Sigmoid colon (tissue), 4 donors: Measurements from ENCODE around the gene SCRN1.

ENCODE experiments used
- CTCF ChIP-seq, 4 experiments: fragments of 450-650 bp in 3 of 4; fragments of 200-600 bp in 1 of 4; IDR thresholded peaks; one replicate each; pipeline ENCODE4 v1.5.1; 2016 to 2019; ENCODE audit warnings: antibody characterized with exemption in 4 of 4, mild to moderate bottlenecking in 3 of 4, moderate library complexity in 2 of 4
- EP300 ChIP-seq, 4 donors: sonication (generic); formaldehyde crosslinking; IDR thresholded peaks; one replicate each; pipeline ENCODE4 v1.6.1; 2017; ENCODE audit warnings: antibody characterized with exemption in 4 of 4
- POLR2A ChIP-seq, 2 donors: fragments of 450-650 bp; IDR thresholded peaks; one replicate each; pipeline ENCODE4 v1.6.1; 2016; ENCODE audit warnings: antibody characterized with exemption in 2 of 2, mild to moderate bottlenecking in 2 of 2, moderate library complexity in 2 of 2
- POLR2AphosphoS5 ChIP-seq, 4 donors: sonication (generic); formaldehyde crosslinking; IDR thresholded peaks; one replicate each; pipeline ENCODE4 v1.6.1; 2017; ENCODE audit warnings: antibody characterized with exemption in 4 of 4

GRCh38 chr7:29974286-29974685 lies 15.3 kb downstream of the SCRN1 start:
- no peak for TF ChIP-seq POLR2AphosphoS5 (IDR thresholded peaks at IDR 0.05)
- no peak for TF ChIP-seq CTCF (IDR thresholded peaks at IDR 0.05)
- TF ChIP-seq POLR2A (IDR thresholded peaks at IDR 0.05), result no peak
- no peak for TF ChIP-seq EP300 (IDR thresholded peaks at IDR 0.05)
